GM18526 (cell line): ENCODE data around the gene GCC2.

ENCODE experiments used
- POLR2A ChIP-seq: IDR thresholded peaks from 3 replicates; pipeline ENCODE4 v1.6.1; 2011; ENCODE audit not compliant: insufficient read length; ENCODE audit errors: extremely low read depth

Gene GCC2

GRCh38 chr2:108448678-108449409 lies at the start of gene GCC2:
Gene GCC2 (plus strand): TSS chr2:108449206. CDS start chr2:108449275, 69 bp downstream.
- TF ChIP-seq POLR2A = peak; percentile 90

GRCh38 chr2:108399479-108399878 lies 49.5 kb upstream of the GCC2 start:
- TF ChIP-seq POLR2A = no peak

- TF ChIP-seq POLR2A = no peak
Measured at GRCh38 chr2:108401800-108402199, 47.2 kb upstream of the GCC2 start.

- TF ChIP-seq POLR2A = no peak
Measured at GRCh38 chr2:108403494-108403893, 45.5 kb upstream of the GCC2 start.

GRCh38 chr2:108404784-108405397 lies 44.1 kb upstream of the GCC2 start:
- TF ChIP-seq POLR2A = no peak

GRCh38 chr2:108407864-108408729 lies 40.9 kb upstream of the GCC2 start:
- no peak for TF ChIP-seq POLR2A

GRCh38 chr2:108409768-108410167 lies 39.2 kb upstream of the GCC2 start:
- TF ChIP-seq POLR2A = no peak

- no peak for TF ChIP-seq POLR2A
Measured at GRCh38 chr2:108412995-108413710, 35.9 kb upstream of the GCC2 start.

- TF ChIP-seq POLR2A = no peak
Measured at GRCh38 chr2:108413711-108414095, 35.3 kb upstream of the GCC2 start.

- no peak for TF ChIP-seq POLR2A
Measured at GRCh38 chr2:108414256-108414876, 34.6 kb upstream of the GCC2 start.

GRCh38 chr2:108414945-108415344 lies 34.1 kb upstream of the GCC2 start:
- no peak for TF ChIP-seq POLR2A

- no peak for TF ChIP-seq POLR2A
Measured at GRCh38 chr2:108417254-108417653, 31.8 kb upstream of the GCC2 start.

- TF ChIP-seq POLR2A = no peak
Measured at GRCh38 chr2:108418416-108418815, 30.6 kb upstream of the GCC2 start.

- TF ChIP-seq POLR2A = no peak
Measured at GRCh38 chr2:108423067-108423466, 25.9 kb upstream of the GCC2 start.
